D721Med (cell line): ENCODE data around the gene POLR3E.

ENCODE experiments used
- DNase-seq: peaks from one replicate; pipeline ENCODE4 v3.0.0; 2011; ENCODE audit warnings: low spot score; ENCODE audit not compliant: insufficient read length
- FAIRE-seq: peaks from 2 replicates; lab custom pipeline; 2011; peaks lifted over from hg19 to GRCh38; lab: Jason Lieb, UNC
- TF ChIP-seq, protein P1 (sequence below): IDR thresholded peaks from 2 replicates; pipeline ENCODE4 v1.5.1; 2012; ENCODE audit warnings: mild to moderate bottlenecking, control low read depth; ENCODE audit not compliant: insufficient read depth; ENCODE audit errors: missing control alignments

POLR3E gene

DNA sequence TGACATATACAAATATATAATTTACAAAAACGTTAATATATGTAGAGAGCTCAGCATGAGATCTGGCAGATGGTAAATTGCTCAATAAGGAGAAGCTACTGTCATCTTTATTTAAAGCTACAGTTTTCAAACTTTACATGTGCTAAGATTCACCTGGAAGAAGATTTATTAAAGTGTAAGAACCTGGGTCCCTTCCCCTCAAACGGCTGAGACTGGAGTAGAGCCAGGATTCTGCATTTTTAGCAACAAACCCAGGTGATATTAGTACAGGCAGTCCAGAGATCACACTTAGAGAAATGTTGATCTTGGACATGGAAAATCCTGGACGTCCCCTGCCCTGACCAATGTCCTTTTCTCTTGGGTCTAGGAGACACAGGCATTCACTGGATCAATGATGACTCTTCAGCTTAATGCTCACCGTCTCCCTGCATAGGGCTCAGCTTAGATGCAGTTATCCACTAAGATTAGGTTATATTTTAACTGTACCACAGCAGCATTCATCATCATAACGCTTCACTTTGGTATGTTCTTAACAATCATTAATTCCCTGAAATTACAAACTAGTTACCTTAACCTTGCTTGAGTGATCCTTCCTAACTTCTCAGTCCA is 56.8 kb downstream of the POLR3E start:
- no peak for FAIRE-seq
- TF ChIP-seq, protein P1, sequence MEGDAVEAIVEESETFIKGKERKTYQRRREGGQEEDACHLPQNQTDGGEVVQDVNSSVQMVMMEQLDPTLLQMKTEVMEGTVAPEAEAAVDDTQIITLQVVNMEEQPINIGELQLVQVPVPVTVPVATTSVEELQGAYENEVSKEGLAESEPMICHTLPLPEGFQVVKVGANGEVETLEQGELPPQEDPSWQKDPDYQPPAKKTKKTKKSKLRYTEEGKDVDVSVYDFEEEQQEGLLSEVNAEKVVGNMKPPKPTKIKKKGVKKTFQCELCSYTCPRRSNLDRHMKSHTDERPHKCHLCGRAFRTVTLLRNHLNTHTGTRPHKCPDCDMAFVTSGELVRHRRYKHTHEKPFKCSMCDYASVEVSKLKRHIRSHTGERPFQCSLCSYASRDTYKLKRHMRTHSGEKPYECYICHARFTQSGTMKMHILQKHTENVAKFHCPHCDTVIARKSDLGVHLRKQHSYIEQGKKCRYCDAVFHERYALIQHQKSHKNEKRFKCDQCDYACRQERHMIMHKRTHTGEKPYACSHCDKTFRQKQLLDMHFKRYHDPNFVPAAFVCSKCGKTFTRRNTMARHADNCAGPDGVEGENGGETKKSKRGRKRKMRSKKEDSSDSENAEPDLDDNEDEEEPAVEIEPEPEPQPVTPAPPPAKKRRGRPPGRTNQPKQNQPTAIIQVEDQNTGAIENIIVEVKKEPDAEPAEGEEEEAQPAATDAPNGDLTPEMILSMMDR = no peak
- no peak for DNase-seq

DNA sequence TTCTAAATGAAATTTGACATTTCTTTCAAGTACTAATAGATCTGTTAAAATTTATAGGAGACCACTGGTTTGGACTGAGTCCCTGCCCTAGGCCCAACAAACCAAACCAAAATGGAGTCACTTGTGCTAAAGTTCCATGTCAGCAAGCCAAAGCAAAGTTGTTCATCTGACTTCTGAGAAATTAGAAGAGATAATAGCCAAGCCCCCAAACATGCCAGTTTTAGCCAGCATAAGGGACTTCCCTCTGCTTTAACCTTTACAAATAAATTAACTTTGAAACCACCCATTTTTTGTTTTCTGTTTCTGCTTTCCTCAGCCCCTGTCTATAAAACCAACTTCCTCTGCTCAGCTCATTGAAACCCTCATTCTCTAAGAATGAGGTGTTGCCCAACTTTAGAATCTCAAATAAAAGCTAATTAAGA is 58.3 kb downstream of the POLR3E start:
- TF ChIP-seq, protein P1 = no peak
- FAIRE-seq (no peak), DNase-seq (no peak)

DNA sequence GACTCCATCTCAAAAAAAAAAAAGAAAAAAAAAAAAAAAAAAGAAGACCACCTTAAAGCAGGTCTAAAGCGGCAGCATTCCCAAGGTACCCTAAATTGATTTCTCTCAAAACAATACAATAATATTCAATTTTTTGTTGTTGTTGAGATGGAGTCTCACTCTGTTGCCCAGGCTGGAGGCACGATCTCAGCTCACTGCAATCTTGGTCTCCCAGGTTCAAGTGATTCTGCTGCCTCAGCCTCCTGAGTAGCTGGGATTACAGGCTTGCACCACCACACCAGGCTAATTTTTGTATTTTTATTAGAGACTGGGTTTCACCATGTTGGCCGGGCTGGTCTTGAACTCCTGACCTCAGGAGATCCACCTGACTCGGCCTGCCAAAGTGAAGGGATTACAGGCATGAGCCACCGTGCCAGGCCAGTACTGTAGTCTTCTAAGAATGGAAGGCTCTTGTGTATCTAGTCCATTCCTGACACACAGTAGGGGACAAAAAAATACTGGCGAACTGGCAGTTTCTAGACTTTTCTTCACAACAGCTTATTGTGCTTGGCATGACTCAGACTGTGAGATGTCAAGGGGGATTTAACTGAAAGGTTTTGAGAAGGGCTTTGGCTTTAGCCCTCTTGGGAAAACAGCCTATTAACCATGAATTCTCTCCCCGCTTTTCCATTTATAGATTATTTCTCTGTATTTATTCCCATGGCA is 59.9 kb downstream of the POLR3E start:
- TF ChIP-seq, protein P1 = no peak
- FAIRE-seq (no peak), DNase-seq (no peak)

DNA sequence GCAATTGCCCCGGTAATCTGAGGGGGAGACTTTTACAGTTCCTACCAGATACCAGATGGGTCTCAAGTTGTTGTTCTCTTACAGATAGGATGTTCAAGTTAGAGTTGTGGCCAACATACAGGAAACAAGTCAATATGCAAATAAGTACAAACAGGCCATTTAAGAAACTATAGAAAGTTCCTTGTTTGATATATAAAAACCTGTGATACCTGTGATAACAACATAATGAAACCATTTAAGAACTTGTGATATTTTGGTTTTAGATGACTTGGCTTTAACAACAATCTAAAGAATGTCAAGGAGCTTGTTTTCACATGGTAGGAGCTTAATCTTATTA is 60.4 kb downstream of the POLR3E start:
- TF ChIP-seq, protein P1 = no peak
- no peak for FAIRE-seq

DNA sequence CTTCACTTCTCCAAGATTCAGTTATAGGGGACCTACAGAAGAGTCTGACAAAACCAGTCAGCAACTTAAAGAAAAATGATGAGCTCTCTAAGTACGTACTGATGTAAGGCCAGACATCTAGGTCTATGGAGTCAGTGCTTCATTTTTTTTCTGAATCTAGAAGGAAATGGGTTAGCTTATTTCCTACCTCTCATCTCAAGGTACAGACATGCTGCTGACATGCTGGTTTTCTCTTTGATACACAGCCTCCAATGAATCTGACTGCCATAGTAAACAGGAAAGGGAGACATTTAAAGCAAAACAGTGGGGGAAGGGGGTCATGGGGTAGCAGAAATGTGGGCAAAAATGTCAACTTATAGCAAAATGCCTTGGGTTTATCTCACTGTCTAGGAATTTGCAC is 60.8 kb downstream of the POLR3E start:
- DNase-seq (no peak), FAIRE-seq (no peak)
- TF ChIP-seq, protein P1 = no peak

More for the DNA sequence above, 60.4 kb downstream of the POLR3E start:
- DNase-seq = no peak

DNA sequence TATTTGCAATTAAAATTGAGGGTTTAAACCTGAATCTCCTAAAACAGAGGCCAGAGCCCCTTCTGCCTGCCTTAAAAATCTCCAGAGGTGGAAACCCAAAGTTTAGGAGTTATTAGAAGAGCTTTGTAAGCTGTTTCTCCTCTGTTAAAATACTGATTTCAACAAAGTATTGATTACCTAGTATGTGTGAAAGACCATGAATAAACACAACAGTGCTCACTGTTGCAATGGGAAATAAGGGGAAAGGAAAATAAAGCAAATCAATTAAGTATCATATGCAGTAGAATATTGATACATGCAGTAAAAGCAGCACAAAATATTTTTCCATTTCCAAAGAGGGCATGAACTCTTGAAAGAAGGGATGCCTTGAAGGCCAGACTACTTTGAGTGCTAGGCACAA is 62.5 kb downstream of the POLR3E start:
- no peak for FAIRE-seq
- no peak for DNase-seq
- TF ChIP-seq, protein P1 = no peak
